AG04449 (cell line): ENCODE results near the gene PLEKHB1.

Experiments used
- CTCF ChIA-PET: fragments of 350-600 bp; formaldehyde crosslinking; extraction: SDS; loops from one replicate; lab custom pipeline; 2021; ENCODE audit warnings: antibody characterized with exemption; lab: Yijun Ruan, JAX
- POLR2A ChIA-PET: fragments of 400-600, 350-600 bp; formaldehyde crosslinking; extraction: SDS; loops from one replicate; lab custom pipeline; 2020; ENCODE audit warnings: antibody characterized with exemption, inconsistent platforms; lab: Yijun Ruan, JAX
- DNase-seq: peaks from one replicate; pipeline ENCODE4 v3.0.0-alpha.2; 2010; ENCODE audit warnings: low read depth, low spot score
- H3K4me3 ChIP-seq: 2 replicates; pipeline ENCODE4 v1.5.1; 2011; ENCODE audit warnings: low read depth, mild to moderate bottlenecking, control low read depth, low read length
- TF ChIP-seq, protein P1 (sequence below): IDR thresholded peaks from one replicate; pipeline ENCODE4 v1.5.1; 2011; ENCODE audit warnings: mild to moderate bottlenecking, moderate library complexity, low read length, control low read depth, inconsistent platforms; ENCODE audit not compliant: insufficient read depth; ENCODE audit errors: missing control alignments

Gene PLEKHB1

DNA sequence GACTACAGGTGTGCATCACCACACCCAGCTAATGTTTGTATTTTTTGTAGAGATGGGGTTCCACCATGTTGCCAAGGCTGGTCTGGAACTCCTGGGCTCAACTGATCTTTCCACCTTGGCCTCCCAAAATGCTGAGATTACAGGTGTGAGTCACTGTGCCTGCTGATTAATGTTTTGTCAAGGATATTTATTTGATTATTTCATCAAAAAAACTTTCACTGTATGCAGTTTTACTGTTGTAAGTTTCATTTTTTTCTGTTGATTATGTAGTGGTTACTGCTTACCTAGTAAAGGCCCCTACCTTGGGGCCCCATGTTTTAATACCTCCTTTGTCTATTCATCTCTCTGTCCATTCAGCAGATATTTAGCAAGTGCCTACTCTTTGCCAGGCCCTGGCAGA lies 31.8 kb upstream of the PLEKHB1 start:
- TF ChIP-seq, protein P1, sequence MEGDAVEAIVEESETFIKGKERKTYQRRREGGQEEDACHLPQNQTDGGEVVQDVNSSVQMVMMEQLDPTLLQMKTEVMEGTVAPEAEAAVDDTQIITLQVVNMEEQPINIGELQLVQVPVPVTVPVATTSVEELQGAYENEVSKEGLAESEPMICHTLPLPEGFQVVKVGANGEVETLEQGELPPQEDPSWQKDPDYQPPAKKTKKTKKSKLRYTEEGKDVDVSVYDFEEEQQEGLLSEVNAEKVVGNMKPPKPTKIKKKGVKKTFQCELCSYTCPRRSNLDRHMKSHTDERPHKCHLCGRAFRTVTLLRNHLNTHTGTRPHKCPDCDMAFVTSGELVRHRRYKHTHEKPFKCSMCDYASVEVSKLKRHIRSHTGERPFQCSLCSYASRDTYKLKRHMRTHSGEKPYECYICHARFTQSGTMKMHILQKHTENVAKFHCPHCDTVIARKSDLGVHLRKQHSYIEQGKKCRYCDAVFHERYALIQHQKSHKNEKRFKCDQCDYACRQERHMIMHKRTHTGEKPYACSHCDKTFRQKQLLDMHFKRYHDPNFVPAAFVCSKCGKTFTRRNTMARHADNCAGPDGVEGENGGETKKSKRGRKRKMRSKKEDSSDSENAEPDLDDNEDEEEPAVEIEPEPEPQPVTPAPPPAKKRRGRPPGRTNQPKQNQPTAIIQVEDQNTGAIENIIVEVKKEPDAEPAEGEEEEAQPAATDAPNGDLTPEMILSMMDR = no peak
- no peak for DNase-seq
- POLR2A ChIA-PET = no interaction called here
- H3K4me3 ChIP-seq = no peak overlapping the region
- CTCF ChIA-PET = interaction anchor here (1.0 to 7.1 kb wide), 3 partner anchors 10 to 16 kb away, joined by 3 to 50 read pairs (median 3); no protein-coding TSS in a partner anchor

DNA sequence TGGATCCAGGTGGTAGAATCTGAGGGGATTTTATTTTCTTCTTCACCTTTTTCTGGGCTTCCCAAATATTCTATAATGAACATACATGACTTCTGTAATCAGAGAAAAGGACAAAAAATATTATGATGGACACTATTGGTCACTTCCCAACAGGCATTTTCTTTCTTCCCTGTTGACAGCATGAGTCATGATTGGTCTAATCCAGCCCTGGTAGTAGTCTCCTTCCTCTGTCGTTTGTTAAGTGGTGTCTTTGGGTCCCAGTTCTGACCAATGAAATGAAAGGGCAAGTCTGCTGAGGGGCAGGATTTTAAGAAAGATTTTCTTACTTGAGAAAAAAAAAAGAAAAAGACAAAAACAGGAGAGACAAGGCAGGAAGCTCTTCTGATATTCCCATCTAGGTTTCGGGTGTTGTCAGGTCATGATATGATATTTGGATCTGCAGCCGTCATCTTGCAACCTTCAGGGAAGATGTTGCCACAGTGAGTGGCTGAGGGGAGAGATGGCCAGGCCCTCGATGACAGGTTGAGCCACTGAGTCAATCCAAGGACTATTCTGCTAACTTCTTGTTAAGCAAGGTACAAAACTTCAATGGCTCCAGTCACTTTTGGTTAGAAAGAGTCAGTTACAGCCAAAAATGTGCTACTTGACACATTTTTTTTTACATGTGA lies 23.3 kb upstream of the PLEKHB1 start:
- CTCF ChIA-PET = interaction anchor here (0.9 to 7.2 kb wide), 7 partner anchors 11 to 309 kb away, joined by 3 to 186 read pairs (median 51); partner anchors contain the start of gene PLEKHB1
- DNase-seq = no peak
- no peak overlapping the region for H3K4me3 ChIP-seq
- TF ChIP-seq, protein P1 = no peak
- POLR2A ChIA-PET = no interaction called here

DNA sequence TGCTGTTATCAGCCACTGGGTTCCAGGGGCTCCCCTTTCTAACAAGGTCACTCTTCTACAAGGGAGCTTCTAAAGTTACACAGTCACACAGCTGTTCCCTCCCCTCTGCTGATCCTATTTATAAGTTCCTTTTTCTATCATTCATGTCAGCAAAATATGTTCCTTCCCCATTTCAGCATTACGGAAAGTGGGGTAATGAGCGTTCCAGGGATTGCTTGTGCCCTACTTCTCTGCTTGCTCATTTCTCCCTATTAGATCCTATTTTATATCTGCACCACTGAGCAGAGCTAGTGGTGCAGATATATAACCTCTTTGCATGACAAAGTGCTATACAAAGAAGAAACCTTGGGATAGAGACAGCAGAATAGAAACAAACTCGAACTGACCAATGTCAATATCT lies 22.7 kb upstream of the PLEKHB1 start:
- TF ChIP-seq, protein P1 = no peak
- H3K4me3 ChIP-seq = no peak overlapping the region
- CTCF ChIA-PET = interaction anchor here (0.8 to 7.2 kb wide), 8 partner anchors 11 to 308 kb away, joined by 3 to 186 read pairs (median 50); partner anchors contain the start of gene PLEKHB1
- POLR2A ChIA-PET = no interaction called here
- no peak for DNase-seq

DNA sequence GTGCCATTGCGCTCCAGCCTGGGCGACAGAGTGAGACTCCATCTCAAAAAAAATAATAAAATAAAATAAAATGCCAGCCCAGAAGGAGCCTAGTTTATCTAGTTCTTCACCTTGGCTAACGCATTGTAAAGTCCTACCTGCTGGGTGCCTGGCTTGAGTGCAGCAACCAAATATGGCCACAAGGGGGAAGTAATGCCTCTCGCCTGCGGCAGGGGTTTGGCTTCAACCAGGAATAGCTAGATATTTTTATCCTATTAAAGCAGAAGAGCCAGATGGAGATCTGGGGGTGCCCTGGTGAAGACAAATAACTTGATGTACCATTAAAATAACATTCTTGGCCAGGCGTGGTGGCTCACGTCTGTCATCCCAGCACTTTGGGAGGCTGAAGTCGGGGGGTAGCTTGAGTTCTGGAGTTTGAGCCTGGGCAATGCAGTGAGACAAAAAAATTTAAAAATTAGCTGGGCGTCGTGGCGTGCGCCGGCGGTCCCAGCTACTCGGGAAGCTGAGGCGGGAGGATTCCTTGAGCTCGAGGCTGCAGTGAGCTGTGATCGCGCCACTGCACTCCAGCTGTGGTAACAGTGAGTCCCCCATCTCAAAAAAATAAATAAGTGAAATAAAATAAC lies 20.6 kb upstream of the PLEKHB1 start:
- CTCF ChIA-PET = interaction anchor here (0.6 to 7.2 kb wide), 64 partner anchors 7 to 338 kb away, joined by 3 to 186 read pairs (median 4); partner anchors contain the start of genes FAM168A, PLEKHB1 and RELT
- peak overlapping the region; percentile 36 for H3K4me3 ChIP-seq
- POLR2A ChIA-PET = interaction anchor here (0.6 kb wide), 1 partner anchor 568 kb away, joined by 5 read pairs; no protein-coding TSS in a partner anchor
- no peak for DNase-seq
- TF ChIP-seq, protein P1 = peak; percentile 92

DNA sequence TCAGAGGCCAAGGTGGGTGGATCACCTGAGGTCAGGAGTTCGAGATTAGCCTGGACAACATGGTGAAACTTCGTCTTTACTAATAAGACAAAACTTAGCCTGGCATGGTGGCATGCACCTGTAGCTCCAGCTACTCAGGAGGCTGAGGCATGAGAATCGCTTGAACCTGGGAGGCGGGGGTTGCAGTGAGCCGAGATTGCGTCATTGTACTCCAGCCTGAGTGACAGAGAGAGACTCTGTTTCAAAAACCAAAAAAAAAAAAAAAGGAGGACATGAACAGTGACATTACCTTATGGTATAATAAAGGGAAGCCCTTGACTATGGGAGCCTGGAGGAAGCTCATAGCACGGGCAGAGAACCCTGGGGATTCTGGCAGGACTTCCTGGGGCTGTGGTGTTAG lies 16.5 kb upstream of the PLEKHB1 start:
- CTCF ChIA-PET = interaction anchor here (1.0 to 3.2 kb wide), 2 partner anchors 32 to 302 kb away, joined by 3 to 24 read pairs; no protein-coding TSS in a partner anchor
- TF ChIP-seq, protein P1 = no peak
- no peak for DNase-seq
- POLR2A ChIA-PET = no interaction called here
- H3K4me3 ChIP-seq = no peak overlapping the region

DNA sequence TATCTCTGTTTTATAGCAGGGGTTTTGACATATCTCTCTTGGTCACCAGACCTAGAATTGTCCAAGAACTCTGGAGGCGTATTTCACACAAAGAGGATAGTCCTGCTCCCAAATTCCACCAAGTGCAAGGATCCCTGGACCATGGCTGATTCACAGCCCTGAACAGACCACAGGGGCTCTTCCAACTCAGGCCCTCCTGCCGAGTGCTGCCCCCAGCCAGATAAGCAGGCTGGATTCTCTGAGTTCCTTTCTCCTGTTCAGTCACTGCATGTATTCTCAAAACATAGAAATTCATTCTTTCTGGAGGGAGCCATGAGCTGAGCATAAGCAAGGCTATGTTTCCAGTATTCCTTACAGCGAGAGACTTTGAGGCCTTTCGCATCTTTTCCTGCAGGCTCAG lies 13.4 kb upstream of the PLEKHB1 start:
- DNase-seq = no peak
- ChIA-PET POLR2A (no interaction called here), CTCF (interaction anchor here (6.5 kb wide), 1 partner anchor 8 kb away, joined by 66 read pairs; no protein-coding TSS in a partner anchor)
- TF ChIP-seq, protein P1 = no peak
- no peak overlapping the region for H3K4me3 ChIP-seq
